Measurements from ENCODE around the gene NINL.
"Not testable (repeated sequence)": the region's sequence is repeated elsewhere in the genome, so short reads cannot be mapped to it uniquely, and the experiment has no call there.

The NINL gene

GRCh38 chr20:25592135-25592852 lies 7.0 kb upstream of the NINL start:
- DNase-seq (ENCODE audit: low read depth) = no peak

GRCh38 chr20:25590778-25591177 lies 5.4 kb upstream of the NINL start:
- not testable (repeated sequence) for DNase-seq (ENCODE audit: low read depth)

- DNase-seq (ENCODE audit: low read depth) = no peak
These were observed 3.2 kb upstream of the NINL start for GRCh38 chr20:25588491-25588890.

- no peak for DNase-seq (ENCODE audit: low read depth)
These were observed 2.2 kb upstream of the NINL start for GRCh38 chr20:25587536-25587935.

DNA sequence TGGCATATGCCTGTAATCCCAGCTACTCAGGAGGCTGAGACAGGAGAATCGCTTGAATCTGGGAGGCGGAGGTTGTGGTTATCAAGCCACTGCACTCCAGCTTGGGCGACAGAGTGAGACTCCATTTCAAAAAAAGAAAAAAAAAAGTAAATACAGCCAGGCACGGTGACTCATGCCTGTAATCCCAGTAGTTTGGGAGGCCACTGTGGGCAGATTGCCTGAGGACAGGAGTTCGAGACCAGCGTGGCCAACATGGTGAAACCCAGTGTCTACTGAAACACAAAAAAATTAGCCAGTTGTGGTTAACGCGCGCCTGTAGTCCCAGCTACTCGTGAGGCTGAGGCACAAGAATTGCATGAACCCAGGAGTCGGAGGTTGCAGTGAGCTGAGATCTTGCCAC lies 1.5 kb upstream of the NINL start:
- DNase-seq (ENCODE audit: low read depth) = no peak

GRCh38 chr20:25583607-25584006 lies 1.7 kb downstream of the NINL start:
- not testable (repeated sequence) for DNase-seq (ENCODE audit: low read depth)

DNA sequence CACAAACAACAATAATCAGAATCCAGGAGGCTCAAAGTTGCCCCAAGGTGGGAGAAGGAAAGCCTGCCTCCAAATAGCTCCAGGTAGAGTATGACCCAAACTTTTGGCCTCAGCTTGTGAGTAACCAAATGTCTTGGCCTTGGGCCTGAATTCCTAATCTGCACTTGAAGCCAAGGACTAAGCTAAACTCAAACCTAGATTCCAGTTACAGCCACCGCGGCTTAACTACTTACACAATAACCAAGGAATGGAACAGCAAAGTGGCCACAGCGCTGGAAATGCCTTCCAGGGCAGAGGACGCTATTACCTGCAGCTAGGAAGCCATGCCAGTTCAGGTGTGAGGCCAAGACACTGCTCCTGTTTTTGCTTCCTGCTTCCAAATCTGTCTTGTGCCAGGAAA lies 4.6 kb downstream of the NINL start:
- no peak for DNase-seq (ENCODE audit: low read depth)

- no peak for DNase-seq (ENCODE audit: low read depth)
These were observed 6.1 kb downstream of the NINL start for GRCh38 chr20:25579081-25579770.

GRCh38 chr20:25576783-25577530 lies 8.4 kb downstream of the NINL start:
- DNase-seq (ENCODE audit: low read depth) = no peak

- DNase-seq (ENCODE audit: low read depth) = peak; percentile 49
These were observed 10.9 kb downstream of the NINL start for GRCh38 chr20:25574411-25574810.

- DNase-seq (ENCODE audit: low read depth) = no peak
These were observed 11.8 kb downstream of the NINL start for GRCh38 chr20:25573288-25574251.

GRCh38 chr20:25571817-25572216 lies 13.5 kb downstream of the NINL start:
- no peak for DNase-seq (ENCODE audit: low read depth)

DNA sequence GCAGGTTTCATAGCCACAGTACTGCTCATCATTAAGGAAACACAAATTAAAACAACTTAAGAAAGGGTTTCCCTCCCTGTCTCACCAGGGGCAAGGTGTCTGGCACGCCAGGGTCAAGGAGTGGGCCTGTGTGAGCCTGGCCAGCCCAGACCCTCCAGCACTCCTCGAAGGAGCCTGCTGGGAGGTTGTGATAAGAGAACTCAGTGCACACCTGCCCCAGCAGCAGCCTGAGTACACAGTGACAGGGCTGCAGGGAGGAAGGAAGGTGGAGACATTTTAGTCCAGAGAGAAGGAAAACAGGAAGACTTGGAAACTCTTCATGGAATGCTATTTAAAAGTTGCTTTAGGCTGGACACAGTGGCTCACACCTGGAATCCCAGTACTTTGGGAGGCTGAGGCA lies 14.1 kb downstream of the NINL start:
- DNase-seq (ENCODE audit: low read depth) = no peak

GRCh38 chr20:25570148-25570530 lies 15.2 kb downstream of the NINL start:
- no peak for DNase-seq (ENCODE audit: low read depth)

DNA sequence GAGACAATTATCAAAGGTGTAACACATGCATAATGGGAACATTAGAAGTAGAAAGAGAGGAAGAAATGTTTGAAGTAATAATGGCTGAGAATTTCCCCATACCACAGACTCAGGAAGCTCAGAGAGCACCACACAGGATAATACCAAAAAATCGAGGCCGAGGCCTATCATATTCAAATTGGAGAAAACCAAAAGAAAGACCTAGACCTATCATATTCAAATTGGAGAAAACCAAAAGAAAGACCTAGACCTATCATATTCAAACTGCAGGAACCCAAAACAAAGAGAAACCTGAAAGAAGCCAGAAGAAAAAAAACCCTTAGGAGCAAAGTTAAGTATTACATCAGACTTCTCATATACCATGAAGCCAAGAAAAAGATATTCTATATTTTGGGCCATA lies 18.0 kb downstream of the NINL start:
- DNase-seq (ENCODE audit: low read depth) = no peak

- no peak for DNase-seq (ENCODE audit: low read depth)
These were observed 18.5 kb downstream of the NINL start for GRCh38 chr20:25566821-25567220.

DNA sequence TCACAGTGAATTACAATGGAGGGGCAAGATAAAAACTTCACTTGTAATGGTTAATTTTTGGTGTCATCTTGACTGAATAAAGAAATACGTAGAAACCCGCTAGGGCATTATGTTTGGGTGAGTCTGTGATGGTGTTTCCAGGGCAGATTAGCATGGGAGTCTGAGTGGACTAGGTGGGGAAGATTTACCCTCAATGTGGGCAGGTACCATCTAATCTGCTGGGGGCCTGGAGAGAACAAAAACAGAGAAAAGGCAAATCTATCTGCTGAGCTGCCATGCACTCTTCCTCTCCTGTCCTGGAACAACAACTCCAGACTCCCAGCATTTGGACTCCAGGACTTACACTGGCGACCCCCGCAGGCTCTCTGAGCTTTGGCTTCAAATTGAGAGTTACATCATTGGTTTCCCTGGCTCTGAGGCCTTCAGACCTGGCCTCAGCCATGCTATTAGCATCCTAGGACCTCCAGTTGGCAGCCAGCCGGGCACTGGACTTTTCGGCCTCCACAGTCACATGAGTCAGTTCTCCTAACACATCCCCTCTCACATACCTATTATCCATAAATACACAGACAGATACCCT lies 19.7 kb downstream of the NINL start:
- DNase-seq (ENCODE audit: low read depth) = no peak

GRCh38 chr20:25563876-25564275 lies 21.5 kb downstream of the NINL start:
- DNase-seq (ENCODE audit: low read depth) = no peak

- DNase-seq (ENCODE audit: low read depth) = no peak
These were observed 22.0 kb downstream of the NINL start for GRCh38 chr20:25563362-25563761.

DNA sequence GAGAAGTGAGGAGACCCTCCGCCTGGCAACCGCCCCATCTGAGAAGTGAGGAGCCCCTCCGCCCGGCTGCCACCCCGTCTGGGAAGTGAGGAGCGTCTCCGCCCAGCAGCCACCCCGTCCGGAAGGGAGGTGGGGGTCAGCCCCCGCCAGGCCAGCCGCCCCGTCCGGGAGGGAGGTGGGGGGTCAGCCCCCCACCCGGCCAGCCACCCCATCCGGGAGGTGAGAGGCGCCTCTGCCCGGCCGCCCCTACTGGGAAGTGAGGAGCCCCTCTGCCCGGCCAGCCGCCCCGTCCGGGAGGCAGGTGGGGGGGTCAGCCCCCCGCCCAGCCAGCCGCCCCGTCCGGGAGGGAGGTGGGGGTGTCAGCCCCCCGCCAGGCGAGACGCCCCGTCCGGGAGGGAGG lies 23.6 kb downstream of the NINL start:
- not testable (repeated sequence) for DNase-seq (ENCODE audit: low read depth)

DNA sequence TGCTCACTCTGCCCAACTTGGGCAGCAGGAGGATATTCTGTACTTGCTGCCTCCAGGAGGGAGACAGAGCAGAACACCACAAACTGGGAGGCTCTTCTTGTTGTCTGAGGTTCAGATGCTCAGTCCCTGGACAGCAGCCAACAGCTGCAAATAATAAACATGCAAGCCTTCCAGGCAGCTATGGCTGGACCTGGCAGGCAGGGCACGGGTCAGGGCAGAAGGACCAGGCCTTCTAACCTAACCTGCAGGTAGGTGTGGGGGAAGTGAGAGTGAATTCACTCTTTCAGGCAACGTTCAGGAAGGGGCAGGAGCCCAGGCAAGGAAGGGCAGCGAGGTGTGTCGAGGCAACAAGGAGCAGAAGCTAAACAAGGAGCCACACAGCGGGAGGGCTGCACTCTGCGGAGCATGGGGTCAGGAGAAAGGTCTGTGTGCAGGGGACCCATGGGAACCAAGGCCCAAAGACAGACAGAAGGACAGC lies 31.5 kb downstream of the NINL start:
- no peak for DNase-seq (ENCODE audit: low read depth)
